Peyer's patch (tissue), 4 donors: ENCODE measurements around the gene CUL2. TPM values are rescaled to one million over a fixed set of nuclear protein-coding genes. Genes with fewer than 3 reads are reported as not detected.
"Not testable (repeated sequence)": the region's sequence is repeated elsewhere in the genome, so short reads cannot be mapped to it uniquely, and the experiment has no call there.

ENCODE experiments used
- DNase-seq, 3 donors: peaks; one replicate each; pipeline ENCODE4 v3.0.0-alpha.2; 2017 to 2019
- H3K27ac ChIP-seq, 4 donors: fragments of 200-600 bp; sonication (generic); one replicate each; pipeline ENCODE4 v1.5.1; 2016 to 2019
- H3K27me3 ChIP-seq, 2 donors: fragments of 200-600 bp; sonication (generic); one replicate each; pipeline ENCODE4 v1.5.1; 2019
- H3K36me3 ChIP-seq, 3 donors: fragments of 200-600 bp; sonication (generic); one replicate each; pipeline ENCODE4 v1.5.1; 2016 to 2019
- H3K4me1 ChIP-seq, 4 donors: fragments of 200-600 bp; sonication (generic); one replicate each; pipeline ENCODE4 v1.5.1; 2016 to 2019
- H3K4me3 ChIP-seq, 4 donors: fragments of 200-600 bp; sonication (generic); 1 replicate in 3 of 4; 2 replicates in 1 of 4; pipeline ENCODE4 v1.5.1; 2016 to 2019; ENCODE audit warnings: mild to moderate bottlenecking in 1 of 4
- H3K9me3 ChIP-seq, 4 donors: fragments of 200-600 bp; sonication (generic); one replicate each; pipeline ENCODE4 v1.5.1; 2016 to 2019; ENCODE audit warnings: mild to moderate bottlenecking in 1 of 4
- POLR2A ChIP-seq, 2 donors: fragments of 450-650 bp; IDR thresholded peaks; one replicate each; pipeline ENCODE4 v1.5.1; 2017; ENCODE audit warnings: antibody characterized with exemption in 2 of 2, mild to moderate bottlenecking in 2 of 2, moderate library complexity in 2 of 2
- total RNA-seq, 4 donors: library from RNA; depleted of rRNA; stranded (reverse); fragments of >200 nt; gene quantifications; one replicate each; pipeline ENCODE4 v1.1.0, GENCODE V29; 2016
- TF ChIP-seq, protein P1 (sequence below), 6 experiments: fragments of 450-650 bp in 4 of 6; fragments of 200-600 bp in 2 of 6; sonication (generic) in 1 of 6; IDR thresholded peaks; one replicate each; pipeline ENCODE4 v1.5.1; 2017 to 2019; ENCODE audit warnings: antibody characterized with exemption in 6 of 6, mild to moderate bottlenecking in 3 of 6, moderate library complexity in 1 of 6

CUL2 gene
- total RNA-seq, 4 donors from 2014 or later, result 13.8 to 21.6 (median 17.7) TPM

DNA sequence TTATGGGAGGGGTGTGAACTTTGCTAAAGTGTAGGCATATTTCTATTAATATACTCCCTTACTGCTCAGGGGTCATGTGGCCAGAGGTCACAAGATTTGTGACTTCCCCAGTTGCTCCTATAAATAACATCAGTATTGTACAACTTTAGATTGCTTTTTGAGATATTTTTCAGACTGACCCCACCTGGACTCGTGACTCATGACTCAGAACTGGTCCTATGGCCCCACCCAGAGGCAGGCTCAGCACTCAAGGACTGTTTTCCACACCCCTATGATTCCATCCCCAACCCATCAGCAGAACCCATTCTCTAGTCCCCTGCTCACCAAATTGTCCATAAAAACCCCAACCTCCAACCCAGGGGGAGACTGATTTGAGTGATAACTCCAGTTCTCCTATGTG is 2.7 kb upstream of the CUL2 start:
- H3K36me3 ChIP-seq, result no peaks in the 10 kb centered on the region
- no peaks in the 10 kb centered on the region for H3K9me3 ChIP-seq
- no peak overlapping the region for H3K4me3 ChIP-seq
- no peak for DNase-seq
- H3K4me1 ChIP-seq, result peaks cover 0 to 22% (median 4%) of the 10 kb centered on the region in 4 donors
- no peaks in the 10 kb centered on the region for H3K27me3 ChIP-seq
- no peak overlapping the region for H3K27ac ChIP-seq
- TF ChIP-seq POLR2A (IDR thresholded peaks at IDR 0.05), result no peak
- TF ChIP-seq, protein P1, sequence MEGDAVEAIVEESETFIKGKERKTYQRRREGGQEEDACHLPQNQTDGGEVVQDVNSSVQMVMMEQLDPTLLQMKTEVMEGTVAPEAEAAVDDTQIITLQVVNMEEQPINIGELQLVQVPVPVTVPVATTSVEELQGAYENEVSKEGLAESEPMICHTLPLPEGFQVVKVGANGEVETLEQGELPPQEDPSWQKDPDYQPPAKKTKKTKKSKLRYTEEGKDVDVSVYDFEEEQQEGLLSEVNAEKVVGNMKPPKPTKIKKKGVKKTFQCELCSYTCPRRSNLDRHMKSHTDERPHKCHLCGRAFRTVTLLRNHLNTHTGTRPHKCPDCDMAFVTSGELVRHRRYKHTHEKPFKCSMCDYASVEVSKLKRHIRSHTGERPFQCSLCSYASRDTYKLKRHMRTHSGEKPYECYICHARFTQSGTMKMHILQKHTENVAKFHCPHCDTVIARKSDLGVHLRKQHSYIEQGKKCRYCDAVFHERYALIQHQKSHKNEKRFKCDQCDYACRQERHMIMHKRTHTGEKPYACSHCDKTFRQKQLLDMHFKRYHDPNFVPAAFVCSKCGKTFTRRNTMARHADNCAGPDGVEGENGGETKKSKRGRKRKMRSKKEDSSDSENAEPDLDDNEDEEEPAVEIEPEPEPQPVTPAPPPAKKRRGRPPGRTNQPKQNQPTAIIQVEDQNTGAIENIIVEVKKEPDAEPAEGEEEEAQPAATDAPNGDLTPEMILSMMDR (IDR thresholded peaks at IDR 0.05), result no peak

DNA sequence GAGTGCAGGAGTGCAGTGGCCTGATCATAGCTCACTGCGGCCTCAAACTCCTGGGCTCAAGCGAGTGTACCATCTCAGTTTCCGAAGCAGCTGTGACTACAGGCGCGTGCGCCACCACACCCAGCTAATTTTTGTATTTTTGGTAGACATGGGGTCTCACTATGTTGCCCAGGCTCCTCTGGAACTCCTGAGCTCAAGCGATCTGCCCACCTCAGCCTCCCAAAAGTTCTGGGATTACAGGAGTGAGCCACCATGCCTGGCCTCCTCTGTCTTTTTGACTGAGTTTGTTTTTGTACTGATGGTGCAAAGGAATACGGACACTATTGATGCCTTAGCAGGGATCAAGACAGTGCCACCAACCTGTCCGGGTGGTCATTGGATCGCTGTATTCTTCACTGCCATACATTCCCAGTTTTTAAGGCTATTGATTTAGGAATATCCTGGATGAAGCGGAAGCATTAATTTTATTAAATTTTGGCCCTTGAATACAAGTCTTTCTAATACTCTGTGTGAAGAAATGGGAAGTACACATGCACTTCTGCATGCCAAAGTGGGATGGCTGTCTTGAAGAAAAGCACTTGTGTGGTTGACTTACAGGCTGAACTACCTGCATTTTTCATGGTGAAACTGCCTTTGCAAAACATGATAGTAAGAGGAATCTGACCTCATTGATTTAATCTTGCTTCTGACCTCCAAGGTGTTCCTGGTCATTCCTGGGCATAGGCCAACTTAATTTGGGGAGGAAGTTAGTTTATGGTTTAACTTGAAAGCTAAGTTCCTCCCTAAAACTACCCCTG is 2.1 kb upstream of the CUL2 start:
- Histone ChIP-seq H3K27ac (no peak overlapping the region), H3K4me1 (peaks cover 0 to 28% (median 4%) of the 10 kb centered on the region in 4 donors), H3K9me3 (no peaks in the 10 kb centered on the region), H3K4me3 (no peak overlapping the region), H3K36me3 (no peaks in the 10 kb centered on the region), H3K27me3 (no peaks in the 10 kb centered on the region)
- no peak for DNase-seq
- no peak for TF ChIP-seq POLR2A (IDR thresholded peaks at IDR 0.05)
- TF ChIP-seq, protein P1 (IDR thresholded peaks at IDR 0.05), result no peak

DNA sequence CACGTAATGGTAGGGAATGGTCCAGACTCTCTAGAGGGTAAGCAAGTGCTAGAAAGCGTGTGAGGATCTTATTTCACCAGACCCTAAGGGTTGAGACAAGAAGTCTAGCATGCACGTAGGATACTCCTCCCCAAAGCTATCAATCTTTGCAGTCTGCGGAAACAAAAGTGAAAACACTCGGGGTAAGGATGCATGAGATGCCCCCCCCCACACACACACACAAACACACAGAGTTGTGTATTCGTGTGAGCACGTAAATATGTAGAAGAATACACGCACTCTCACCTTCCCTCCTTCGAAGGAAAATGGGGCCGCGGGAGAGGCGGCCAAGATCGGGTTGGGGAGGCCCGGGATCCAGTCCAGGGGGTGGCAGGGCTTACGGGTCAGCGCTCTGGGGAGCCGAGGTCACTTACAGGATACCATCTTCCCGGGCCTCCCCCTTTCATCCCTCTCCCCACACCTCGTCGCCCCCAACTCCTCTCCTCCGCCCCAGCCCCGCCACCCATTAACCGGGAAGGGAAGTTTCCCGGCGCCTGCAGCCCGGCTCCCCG is 455 bp downstream of the CUL2 start:
- peak in 1 of 3 donors; percentile 17 for DNase-seq
- Histone ChIP-seq H3K4me1 (peaks cover 0 to 33% (median 4%) of the 10 kb centered on the region in 4 donors), H3K9me3 (no peaks in the 10 kb centered on the region), H3K4me3 (peak overlapping the region; percentile 72 to 99 (median 90)), H3K36me3 (no peaks in the 10 kb centered on the region), H3K27me3 (no peaks in the 10 kb centered on the region), H3K27ac (peak overlapping the region; percentile 95 to 100 (median 97))
- no peak for TF ChIP-seq POLR2A (IDR thresholded peaks at IDR 0.05)
- TF ChIP-seq, protein P1 (IDR thresholded peaks at IDR 0.05), result no peak

DNA sequence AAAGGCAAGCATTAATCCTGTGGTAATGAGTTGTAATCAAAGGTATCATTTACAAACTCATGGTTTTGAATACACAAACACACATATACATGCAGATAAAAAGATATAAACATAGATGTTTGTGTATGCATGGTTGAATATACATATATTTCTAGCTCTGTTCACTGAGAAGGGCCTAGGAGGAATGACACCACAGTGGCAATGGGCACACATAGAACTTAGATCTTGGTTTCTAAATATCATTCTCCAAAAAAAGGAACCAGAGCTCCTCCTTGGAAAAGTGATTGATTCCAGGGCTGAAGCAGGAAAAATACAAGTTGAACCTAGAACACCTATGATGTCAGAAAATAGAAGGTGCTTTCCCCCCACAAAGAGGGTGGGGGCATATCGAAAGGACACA is 6.9 kb downstream of the CUL2 start:
- H3K27me3 ChIP-seq, result no peaks in the 10 kb centered on the region
- H3K4me1 ChIP-seq, result peaks cover 0 to 15% (median 0%) of the 10 kb centered on the region in 4 donors
- TF ChIP-seq, protein P1 (IDR thresholded peaks at IDR 0.05), result no peak
- no peak for TF ChIP-seq POLR2A (IDR thresholded peaks at IDR 0.05)
- DNase-seq, result no peak
- no peak overlapping the region for H3K27ac ChIP-seq
- peaks cover 0 to 9% (median 0%) of the 10 kb centered on the region in 3 donors for H3K36me3 ChIP-seq
- H3K4me3 ChIP-seq, result no peak overlapping the region
- H3K9me3 ChIP-seq, result peaks cover 0 to 5% (median 0%) of the 10 kb centered on the region in 4 donors

DNA sequence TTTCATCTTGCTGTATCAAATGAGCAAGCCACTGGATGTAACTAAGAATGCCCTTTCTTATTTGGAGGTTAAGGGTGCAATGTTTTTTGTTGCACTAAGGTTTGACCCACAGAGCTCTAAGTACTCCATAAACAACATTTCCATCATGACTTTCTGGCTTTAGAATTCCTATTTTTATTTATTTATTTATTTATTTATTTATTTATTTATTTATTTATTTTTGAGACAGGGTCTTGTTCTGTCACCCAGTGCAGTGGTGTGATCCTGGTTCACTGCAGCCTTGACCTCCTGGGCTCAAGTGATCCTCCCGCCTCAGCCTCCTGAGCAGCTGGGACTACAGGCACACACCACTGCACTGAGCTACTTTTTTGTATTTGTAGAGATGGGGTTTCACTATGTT is 9.9 kb downstream of the CUL2 start:
- H3K4me1 ChIP-seq, DNase-seq, H3K27me3 ChIP-seq, H3K9me3 ChIP-seq, H3K27ac ChIP-seq, H3K4me3 ChIP-seq: not testable (repeated sequence)
- H3K36me3 ChIP-seq, result peaks cover 0 to 19% (median 0%) of the 10 kb centered on the region in 3 donors

DNA sequence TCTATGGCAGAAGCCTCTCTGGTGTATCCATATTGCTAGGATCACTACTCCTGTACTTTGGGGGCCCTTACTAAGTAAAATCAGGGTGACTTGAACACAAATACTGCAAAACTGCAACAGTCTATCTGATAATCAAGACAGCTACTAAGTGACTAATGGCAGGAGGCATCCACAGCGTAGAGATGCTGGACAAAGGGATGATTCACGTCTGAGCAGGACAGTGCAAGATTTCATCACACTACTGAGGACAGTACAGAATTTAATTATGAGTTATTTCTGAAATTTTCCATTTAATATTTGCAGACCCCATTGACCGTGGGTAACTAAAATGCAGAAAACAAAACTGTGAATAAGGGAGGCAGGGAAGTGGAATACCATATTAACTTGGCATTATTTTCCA is 10.4 kb downstream of the CUL2 start:
- Histone ChIP-seq H3K36me3 (peaks cover 0 to 19% (median 0%) of the 10 kb centered on the region in 3 donors), H3K27ac (no peak overlapping the region), H3K9me3 (peaks cover 0 to 5% (median 0%) of the 10 kb centered on the region in 4 donors), H3K4me1 (no peaks in the 10 kb centered on the region), H3K4me3 (no peak overlapping the region), H3K27me3 (no peaks in the 10 kb centered on the region)
- TF ChIP-seq, protein P1 (IDR thresholded peaks at IDR 0.05), result no peak
- TF ChIP-seq POLR2A (IDR thresholded peaks at IDR 0.05), result no peak
- DNase-seq, result no peak
